CD4-positive, alpha-beta T cell treated with Interleukin-4 for 1 hour (primary cell): ENCODE data around the gene PRRT2.

Source experiments
- DNase-seq, 2 donors: peaks; one replicate each; pipeline ENCODE4 v3.0.0-alpha.2; 2020 to 2022

The PRRT2 gene

GRCh38 chr16:29835926-29836325 lies 23.9 kb downstream of the PRRT2 start:
- DNase-seq, result no peak

GRCh38 chr16:29836623-29837022 lies 24.6 kb downstream of the PRRT2 start:
- DNase-seq, result no peak

GRCh38 chr16:29837841-29838240 lies 25.8 kb downstream of the PRRT2 start:
- no peak for DNase-seq

GRCh38 chr16:29839822-29840221 lies 27.8 kb downstream of the PRRT2 start:
- DNase-seq, result no peak

GRCh38 chr16:29840240-29840639 lies 28.2 kb downstream of the PRRT2 start:
- DNase-seq, result no peak

GRCh38 chr16:29841631-29842030 lies 29.6 kb downstream of the PRRT2 start:
- DNase-seq, result no peak

GRCh38 chr16:29842732-29843346 lies 30.8 kb downstream of the PRRT2 start:
- DNase-seq, result no peak

- DNase-seq, result no peak
These were observed 31.9 kb downstream of the PRRT2 start for GRCh38 chr16:29843931-29844330.

- no peak for DNase-seq
These were observed 32.8 kb downstream of the PRRT2 start for GRCh38 chr16:29844575-29845331.

GRCh38 chr16:29845656-29846055 lies 33.7 kb downstream of the PRRT2 start:
- no peak for DNase-seq

- DNase-seq, result peak; percentile 81 to 82
These were observed 36.7 kb downstream of the PRRT2 start for GRCh38 chr16:29848420-29849297.

GRCh38 chr16:29849505-29849904 lies 37.5 kb downstream of the PRRT2 start:
- no peak for DNase-seq

- no peak for DNase-seq
These were observed 39.0 kb downstream of the PRRT2 start for GRCh38 chr16:29850998-29851397.

GRCh38 chr16:29852654-29853053 lies 40.7 kb downstream of the PRRT2 start:
- no peak for DNase-seq

GRCh38 chr16:29854520-29855100 lies 42.6 kb downstream of the PRRT2 start:
- DNase-seq, result no peak

- DNase-seq, result no peak
These were observed 45.3 kb downstream of the PRRT2 start for GRCh38 chr16:29857133-29857760.

- no peak for DNase-seq
These were observed 46.3 kb downstream of the PRRT2 start for GRCh38 chr16:29858149-29858849.

- DNase-seq, result no peak
These were observed 47.0 kb downstream of the PRRT2 start for GRCh38 chr16:29858974-29859373.

GRCh38 chr16:29860218-29860617 lies 48.2 kb downstream of the PRRT2 start:
- DNase-seq, result no peak

GRCh38 chr16:29862383-29862883 lies 50.4 kb downstream of the PRRT2 start:
- no peak for DNase-seq

GRCh38 chr16:29862884-29863668 lies 51.1 kb downstream of the PRRT2 start, which contains the start of gene CDIPT:
TSS of gene CDIPT (minus strand) at chr16:29863226. CDS start at chr16:29862857, 369 bp downstream.
- DNase-seq, result peak; percentile 96
